Ovary (tissue), 3 donors: ENCODE measurements around the gene OLFML2A.

Experiments
- CTCF ChIP-seq, 3 donors: fragments of 450-650 bp in 2 of 3; fragments of 200-600 bp in 1 of 3; IDR thresholded peaks; one replicate each; pipeline versions ENCODE4 v1.5.1 to v1.8.0; 2016 to 2022; ENCODE audit warnings: antibody characterized with exemption in 3 of 3, mild to moderate bottlenecking in 1 of 3
- EP300 ChIP-seq: sonication (generic); formaldehyde crosslinking; IDR thresholded peaks from one replicate; pipeline ENCODE4 v1.6.1; 2017; ENCODE audit warnings: antibody characterized with exemption
- donor health status: DM: no; HTN: no; CAD: no.

DNA sequence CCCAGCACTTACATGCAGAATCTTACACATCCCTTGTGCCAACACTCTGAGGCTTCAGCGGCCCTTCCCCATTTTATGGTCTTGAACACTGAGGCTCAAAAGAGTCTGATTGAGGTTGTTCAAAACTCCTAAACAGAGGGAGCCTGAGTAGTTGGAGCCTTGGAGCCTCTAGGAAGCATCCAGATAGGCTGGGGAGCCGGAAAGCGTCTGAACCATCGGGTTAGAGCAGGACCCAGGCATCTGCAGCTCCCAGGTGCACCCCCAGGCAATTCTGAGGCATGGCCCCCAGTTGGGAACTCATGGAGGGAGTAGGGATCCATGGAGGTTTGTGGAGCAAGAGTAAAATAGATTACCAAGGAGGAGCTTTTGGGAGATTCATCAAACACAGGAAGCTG, 3.8 kb downstream of the OLFML2A start:
- TF ChIP-seq CTCF (IDR thresholded peaks at IDR 0.05) (no peak), EP300 (no peak)
